A673 (cell line): ENCODE results near the gene USP5. TPM values are rescaled to one million over a fixed set of nuclear protein-coding genes. Genes with fewer than 3 reads are reported as not detected.

Experiments used
- BruUV-seq: library from RNA; stranded (reverse); fragments of 400-500 nt; replicated peaks from 2 replicates; lab custom pipeline; 2021; lab: Mats Ljungman, UMichigan
- CTCF ChIA-PET: fragments of 300-600 bp; sonication (Branson Sonifier 250); formaldehyde crosslinking; loops from one replicate; lab custom pipeline; 2022; ENCODE audit warnings: antibody characterized with exemption; lab: Charles Lee
- POLR2A ChIA-PET: fragments of 300-600 bp; sonication (Branson Sonifier 250); formaldehyde crosslinking; loops from one replicate; lab custom pipeline; 2022; ENCODE audit warnings: antibody characterized with exemption; ENCODE audit not compliant: low non-redundant PET; lab: Charles Lee
- DNase-seq: peaks from one replicate; pipeline ENCODE4 v3.0.0-alpha.2; 2015; ENCODE audit warnings: low spot score
- H3K27ac ChIP-seq: fragments of 200-600 bp; sonication (generic); 2 replicates; pipeline ENCODE4 v1.5.1; 2016; ENCODE audit warnings: mixed run types, low read depth, mild to moderate bottlenecking, mixed read lengths, antibody characterized with exemption, low read length; ENCODE audit not compliant: poor library complexity, severe bottlenecking
- H3K27me3 ChIP-seq: fragments of 200-600 bp; sonication (generic); replicated peaks from 2 replicates; pipeline ENCODE4 v1.6.1; 2017; ENCODE audit warnings: mixed run types, low read depth, mild to moderate bottlenecking, mixed read lengths, antibody characterized with exemption, low read length; ENCODE audit not compliant: insufficient read depth, poor library complexity
- H3K36me3 ChIP-seq: fragments of 200-600 bp; sonication (generic); 2 replicates; pipeline ENCODE4 v1.6.1; 2016; ENCODE audit warnings: mixed run types, mild to moderate bottlenecking, mixed read lengths, antibody characterized with exemption, low read length; ENCODE audit not compliant: insufficient read depth, poor library complexity, severe bottlenecking
- H3K4me1 ChIP-seq: fragments of 200-600 bp; sonication (generic); 2 replicates; pipeline ENCODE4 v1.6.1; 2017; ENCODE audit warnings: mixed run types, mild to moderate bottlenecking, mixed read lengths, antibody characterized with exemption, low read length; ENCODE audit not compliant: insufficient read depth, poor library complexity, severe bottlenecking
- H3K4me3 ChIP-seq: fragments of 200-600 bp; sonication (generic); 2 replicates; pipeline ENCODE4 v1.5.1; 2016; ENCODE audit warnings: low read depth, mixed run types, mild to moderate bottlenecking, mixed read lengths, low read length; ENCODE audit not compliant: poor library complexity, severe bottlenecking
- H3K9me3 ChIP-seq: fragments of 200-600 bp; sonication (generic); 2 replicates; pipeline ENCODE4 v1.6.1; 2016; ENCODE audit warnings: mixed run types, low read depth, mild to moderate bottlenecking, mixed read lengths, antibody characterized with exemption, low read length; ENCODE audit not compliant: poor library complexity, severe bottlenecking
- EZH2 ChIP-seq: fragments of 200-600 bp; sonication (generic); IDR thresholded peaks from 2 replicates; pipeline ENCODE4 v1.6.1; 2017; ENCODE audit warnings: borderline replicate concordance, low read depth, mild to moderate bottlenecking, mixed read lengths, antibody characterized with exemption, low read length; ENCODE audit not compliant: poor library complexity, severe bottlenecking
- intact Hi-C: fragments of 100-400 bp; cut with micrococcal nuclease; formaldehyde crosslinking; loops from one replicate; pipeline ENCODE4 v1.10.0; 2022; ENCODE audit not compliant: unreplicated experiment
- total RNA-seq: library from RNA; stranded (reverse); gene quantifications from 2 replicates; pipeline ENCODE4 v1.2.3, GENCODE V29; 2021
- TF ChIP-seq, protein P1 (sequence below): fragments of 300-800, 200-600 bp; sonication (generic); conservative IDR thresholded peaks from 2 replicates; pipeline ENCODE4 v1.5.1; 2017; ENCODE audit warnings: low read depth, mild to moderate bottlenecking, antibody characterized with exemption, low read length, moderate library complexity, mixed read lengths

USP5 gene
- total RNA-seq, 1 experiment from 2014 or later = 209 TPM

DNA sequence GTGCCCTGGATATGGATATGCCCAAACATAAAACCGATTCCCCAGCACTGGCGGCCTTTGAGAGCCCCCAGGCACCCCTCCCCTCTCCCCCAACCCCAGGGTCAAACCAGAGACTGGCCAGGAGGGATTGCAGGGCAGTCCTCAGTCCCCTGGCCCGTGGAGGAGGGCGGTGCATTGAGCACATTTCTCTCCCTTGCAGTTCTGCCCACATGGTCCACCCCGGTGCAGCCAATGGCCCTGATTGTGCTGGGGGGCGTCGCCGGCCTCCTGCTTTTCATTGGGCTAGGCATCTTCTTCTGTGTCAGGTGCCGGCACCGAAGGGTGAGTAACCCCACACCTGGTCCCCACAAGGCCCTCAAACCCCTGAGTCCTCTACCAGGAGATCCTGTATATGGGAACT, 33.7 kb upstream of the USP5 start:
- Histone ChIP-seq H3K27ac (no peak overlapping the region), H3K9me3 (no peaks in the 10 kb centered on the region), H3K4me1 (peaks cover 22% of the 10 kb centered on the region), H3K4me3 (no peak overlapping the region), H3K27me3 (no peaks in the 10 kb centered on the region), H3K36me3 (no peaks in the 10 kb centered on the region)
- intact Hi-C loops = no loop called here
- no peak for TF ChIP-seq EZH2
- TF ChIP-seq, protein P1, sequence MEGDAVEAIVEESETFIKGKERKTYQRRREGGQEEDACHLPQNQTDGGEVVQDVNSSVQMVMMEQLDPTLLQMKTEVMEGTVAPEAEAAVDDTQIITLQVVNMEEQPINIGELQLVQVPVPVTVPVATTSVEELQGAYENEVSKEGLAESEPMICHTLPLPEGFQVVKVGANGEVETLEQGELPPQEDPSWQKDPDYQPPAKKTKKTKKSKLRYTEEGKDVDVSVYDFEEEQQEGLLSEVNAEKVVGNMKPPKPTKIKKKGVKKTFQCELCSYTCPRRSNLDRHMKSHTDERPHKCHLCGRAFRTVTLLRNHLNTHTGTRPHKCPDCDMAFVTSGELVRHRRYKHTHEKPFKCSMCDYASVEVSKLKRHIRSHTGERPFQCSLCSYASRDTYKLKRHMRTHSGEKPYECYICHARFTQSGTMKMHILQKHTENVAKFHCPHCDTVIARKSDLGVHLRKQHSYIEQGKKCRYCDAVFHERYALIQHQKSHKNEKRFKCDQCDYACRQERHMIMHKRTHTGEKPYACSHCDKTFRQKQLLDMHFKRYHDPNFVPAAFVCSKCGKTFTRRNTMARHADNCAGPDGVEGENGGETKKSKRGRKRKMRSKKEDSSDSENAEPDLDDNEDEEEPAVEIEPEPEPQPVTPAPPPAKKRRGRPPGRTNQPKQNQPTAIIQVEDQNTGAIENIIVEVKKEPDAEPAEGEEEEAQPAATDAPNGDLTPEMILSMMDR = no peak
- ChIA-PET CTCF (no interaction called here), POLR2A (no interaction called here)
- no peak for DNase-seq
- BruUV-seq = no TSS peak

DNA sequence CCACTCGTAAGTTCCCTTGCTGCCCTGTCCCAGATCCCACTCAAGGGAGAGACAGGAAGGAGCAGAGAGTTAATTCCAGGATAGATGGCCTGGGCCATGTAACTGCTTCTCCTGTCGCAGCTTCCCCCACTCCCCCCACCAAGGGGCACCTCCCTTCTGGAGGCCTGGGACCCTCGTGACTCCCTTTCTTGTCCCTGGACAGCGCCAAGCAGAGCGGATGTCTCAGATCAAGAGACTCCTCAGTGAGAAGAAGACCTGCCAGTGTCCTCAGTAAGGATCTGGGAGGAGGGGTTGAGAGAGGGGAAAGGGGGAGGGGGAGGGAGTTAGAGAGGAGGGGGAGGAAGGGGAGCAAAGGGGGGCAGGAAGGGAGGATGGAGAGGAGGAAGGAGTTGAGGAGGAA, 33.3 kb upstream of the USP5 start:
- Histone ChIP-seq H3K36me3 (no peaks in the 10 kb centered on the region), H3K9me3 (no peaks in the 10 kb centered on the region), H3K4me1 (peaks cover 22% of the 10 kb centered on the region), H3K4me3 (no peak overlapping the region), H3K27ac (no peak overlapping the region), H3K27me3 (no peaks in the 10 kb centered on the region)
- CTCF ChIA-PET = interaction anchor here (0.6 kb wide), 1 partner anchor 63 kb away, joined by 4 read pairs; no protein-coding TSS in a partner anchor
- TF ChIP-seq, protein P1 = no peak
- no peak for TF ChIP-seq EZH2
- no TSS peak for BruUV-seq
- POLR2A ChIA-PET = no interaction called here
- intact Hi-C loops = no loop called here
- no peak for DNase-seq

DNA sequence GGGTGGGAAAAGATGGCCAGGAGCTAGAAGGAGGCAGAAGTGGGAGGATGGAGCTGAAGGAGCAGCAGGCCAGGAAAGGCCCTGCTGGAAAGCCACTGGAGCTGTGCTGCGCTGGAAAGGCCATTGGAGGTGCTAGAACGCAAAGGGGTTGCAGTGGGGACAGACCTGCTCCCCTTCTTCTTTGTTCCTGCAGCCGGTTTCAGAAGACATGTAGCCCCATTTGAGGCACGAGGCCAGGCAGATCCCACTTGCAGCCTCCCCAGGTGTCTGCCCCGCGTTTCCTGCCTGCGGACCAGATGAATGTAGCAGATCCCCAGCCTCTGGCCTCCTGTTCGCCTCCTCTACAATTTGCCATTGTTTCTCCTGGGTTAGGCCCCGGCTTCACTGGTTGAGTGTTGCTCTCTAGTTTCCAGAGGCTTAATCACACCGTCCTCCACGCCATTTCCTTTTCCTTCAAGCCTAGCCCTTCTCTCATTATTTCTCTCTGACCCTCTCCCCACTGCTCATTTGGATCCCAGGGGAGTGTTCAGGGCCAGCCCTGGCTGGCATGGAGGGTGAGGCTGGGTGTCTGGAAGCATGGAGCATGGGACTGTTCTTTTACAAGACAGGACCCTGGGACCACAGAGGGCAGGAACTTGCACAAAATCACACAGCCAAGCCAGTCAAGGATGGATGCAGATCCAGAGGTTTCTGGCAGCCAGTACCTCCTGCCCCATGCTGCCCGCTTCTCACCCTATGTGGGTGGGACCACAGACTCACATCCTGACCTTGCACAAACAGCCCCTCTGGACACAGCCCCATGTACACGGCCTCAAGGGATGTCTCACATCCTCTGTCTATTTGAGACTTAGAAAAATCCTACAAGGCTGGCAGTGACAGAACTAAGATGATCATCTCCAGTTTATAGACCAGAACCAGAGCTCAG, 32.6 kb upstream of the USP5 start:
- BruUV-seq = no TSS peak
- Histone ChIP-seq H3K27me3 (no peaks in the 10 kb centered on the region), H3K9me3 (no peaks in the 10 kb centered on the region), H3K4me3 (no peak overlapping the region), H3K4me1 (peaks cover 22% of the 10 kb centered on the region), H3K36me3 (no peaks in the 10 kb centered on the region), H3K27ac (no peak overlapping the region)
- intact Hi-C loops = no loop called here
- POLR2A ChIA-PET = no interaction called here
- CTCF ChIA-PET = interaction anchor here (0.6 kb wide), 1 partner anchor 64 kb away, joined by 4 read pairs; no protein-coding TSS in a partner anchor
- no peak for DNase-seq
- no peak for TF ChIP-seq EZH2
- TF ChIP-seq, protein P1 = no peak
